Spleen (tissue), 11 donors: Measurements from ENCODE around the gene EQTN. TPM values are rescaled to one million over a fixed set of nuclear protein-coding genes. Genes with fewer than 3 reads are reported as not detected.
A peak's percentile ranks its signal among the peaks of the same experiment; 100 is the strongest.

ENCODE experiments used
- DNase-seq: peaks from one replicate; pipeline ENCODE4 v3.0.0-alpha.2; 2020
- H3K27ac ChIP-seq, 8 donors: fragments of 200-600 bp; sonication (generic) in 7 of 8; 1 replicate in 4 of 8; 2 replicates in 4 of 8; pipeline versions ENCODE4 v1.5.0 to v1.8.0; 2016 to 2021; ENCODE audit warnings: inconsistent platforms in 4 of 8, mild to moderate bottlenecking in 4 of 8, moderate library complexity in 1 of 8
- H3K27me3 ChIP-seq, 7 donors: fragments of 200-600 bp; sonication (generic) in 6 of 7; replicated peaks in 1 of 7; 1 replicate in 4 of 7; 2 replicates in 3 of 7; pipeline versions ENCODE4 v1.5.0 to v1.8.0; 2016 to 2021; ENCODE audit warnings: inconsistent platforms in 3 of 7, mild to moderate bottlenecking in 1 of 7
- H3K36me3 ChIP-seq, 6 donors: fragments of 200-600 bp; sonication (generic) in 5 of 6; 1 replicate in 4 of 6; 2 replicates in 2 of 6; pipeline versions ENCODE4 v1.5.0 to v1.8.0; 2016 to 2021; ENCODE audit warnings: inconsistent platforms in 2 of 6
- H3K4me1 ChIP-seq, 6 donors: fragments of 200-600 bp; sonication (generic) in 5 of 6; 1 replicate in 3 of 6; 2 replicates in 3 of 6; pipeline versions ENCODE4 v1.5.0 to v1.8.0; 2016 to 2021; ENCODE audit warnings: inconsistent platforms in 3 of 6
- H3K4me3 ChIP-seq, 8 donors: fragments of 200-600 bp; sonication (generic) in 7 of 8; 1 replicate in 4 of 8; 2 replicates in 4 of 8; pipeline versions ENCODE4 v1.5.0 to v1.8.0; 2016 to 2021; ENCODE audit warnings: inconsistent platforms in 4 of 8, mild to moderate bottlenecking in 4 of 8, moderate library complexity in 2 of 8
- H3K9me3 ChIP-seq, 8 donors: fragments of 200-600 bp; sonication (generic) in 7 of 8; 1 replicate in 4 of 8; 2 replicates in 4 of 8; pipeline versions ENCODE4 v1.5.0 to v1.8.0; 2016 to 2021; ENCODE audit warnings: inconsistent platforms in 4 of 8
- POLR2A ChIP-seq, 3 donors: fragments of 450-650 bp; IDR thresholded peaks; one replicate each; pipeline ENCODE4 v1.5.1; 2017; ENCODE audit warnings: antibody characterized with exemption in 3 of 3, mild to moderate bottlenecking in 1 of 3
- POLR2AphosphoS5 ChIP-seq, 3 donors: sonication (generic); formaldehyde crosslinking; IDR thresholded peaks; one replicate each; pipeline ENCODE4 v1.5.1; 2017; ENCODE audit warnings: antibody characterized with exemption in 3 of 3
- WGBS, 5 donors: extraction: QIAGEN DNeasy Blood & Tissue Kit in 3 of 5; methylation state at CpG; one replicate each; pipeline versions ENCODE4 v1.1.5 to v1.1.7; 2013 to 2018; 5-methylcytosine and 5-hydroxymethylcytosine counted together
- intact Hi-C: fragments of 100-400 bp; cut with DNase I; formaldehyde crosslinking; loops from one replicate; pipeline ENCODE4 v1.15.0; 2023; ENCODE audit warnings: low total_unique reads
- polyA plus RNA-seq, 3 donors: library from polyadenylated mRNA; stranded (reverse); fragments of 200-250 nt; gene quantifications; one replicate each; pipeline ENCODE4 v1.2.1, GENCODE V29; 2013
- total RNA-seq, 7 donors: library from RNA; depleted of rRNA in 3 of 7; stranded (reverse); fragments of >200 nt in 3 of 7; fragmentation: NEBNext Ultra II Directional in 4 of 7; extraction: Animal tissue kit (Norgen Biotek cat#: 25700) in 4 of 7; gene quantifications; one replicate each; pipeline versions ENCODE4 v1.1.0 to v1.2.1, GENCODE V29; 2016 to 2021
- TF ChIP-seq, protein P1 (sequence below), 11 experiments: fragments of 200-600 bp in 7 of 11; fragments of 450-650 bp in 4 of 11; sonication (generic) in 4 of 11; IDR thresholded peaks in 8 of 11; conservative IDR thresholded peaks in 3 of 11; 1 replicate in 7 of 11; 2 replicates in 4 of 11; pipeline versions ENCODE4 v1.4.0 to v1.8.0; 2016 to 2021; ENCODE audit warnings: antibody characterized with exemption in 11 of 11, inconsistent platforms in 4 of 11, mild to moderate bottlenecking in 1 of 11
- donor health status: healthy with polysubstance abuse.
- donor health status: DM: no; HTN: no; CAD: no; lungs with moderate emphysema.
- donor health status: DM: no; HTN: no; CAD: no.
- donor health status: Bipolar disorder and iron deficiency.
- donor health status: healthy.
- donor health status: DM: no; HTN: no; CAD: no.
- donor health status: DM: yes; HTN: yes; CAD: no.

The EQTN gene
- total and polyA plus RNA-seq, 10 donors, result 0.26 to 1.3 (median 0.35) TPM; not detected in 5

- no peaks in the 10 kb centered on the region for H3K36me3 ChIP-seq
- no peak overlapping the region for H3K27ac ChIP-seq
- no peak for DNase-seq
- intact Hi-C loops, result loop anchor here (5.0 to 10.0 kb wide), 2 partner anchors 244 to 532 kb away; no protein-coding TSS in a partner anchor
- TF ChIP-seq, protein P1, sequence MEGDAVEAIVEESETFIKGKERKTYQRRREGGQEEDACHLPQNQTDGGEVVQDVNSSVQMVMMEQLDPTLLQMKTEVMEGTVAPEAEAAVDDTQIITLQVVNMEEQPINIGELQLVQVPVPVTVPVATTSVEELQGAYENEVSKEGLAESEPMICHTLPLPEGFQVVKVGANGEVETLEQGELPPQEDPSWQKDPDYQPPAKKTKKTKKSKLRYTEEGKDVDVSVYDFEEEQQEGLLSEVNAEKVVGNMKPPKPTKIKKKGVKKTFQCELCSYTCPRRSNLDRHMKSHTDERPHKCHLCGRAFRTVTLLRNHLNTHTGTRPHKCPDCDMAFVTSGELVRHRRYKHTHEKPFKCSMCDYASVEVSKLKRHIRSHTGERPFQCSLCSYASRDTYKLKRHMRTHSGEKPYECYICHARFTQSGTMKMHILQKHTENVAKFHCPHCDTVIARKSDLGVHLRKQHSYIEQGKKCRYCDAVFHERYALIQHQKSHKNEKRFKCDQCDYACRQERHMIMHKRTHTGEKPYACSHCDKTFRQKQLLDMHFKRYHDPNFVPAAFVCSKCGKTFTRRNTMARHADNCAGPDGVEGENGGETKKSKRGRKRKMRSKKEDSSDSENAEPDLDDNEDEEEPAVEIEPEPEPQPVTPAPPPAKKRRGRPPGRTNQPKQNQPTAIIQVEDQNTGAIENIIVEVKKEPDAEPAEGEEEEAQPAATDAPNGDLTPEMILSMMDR (IDR thresholded peaks at IDR 0.05 in 8 of 11, conservative IDR thresholded peaks at IDR 0.05 in 3 of 11), result peak; percentile 14 to 73 (median 66)
- no peak for TF ChIP-seq POLR2A (IDR thresholded peaks at IDR 0.05)
- peaks cover 0 to 15% (median 7%) of the 10 kb centered on the region in 6 donors for H3K4me1 ChIP-seq
- no peaks in the 10 kb centered on the region for H3K9me3 ChIP-seq
- peak overlapping the region in 1 of 8 donors; percentile 29 for H3K4me3 ChIP-seq
- H3K27me3 ChIP-seq, result no peaks in the 10 kb centered on the region
- 46 to 55% (median 50%) methylated on average over 12 of the region's 12 CpGs for WGBS, 5 donors
Measured at GRCh38 chr9:27276193-27277030, 20.5 kb downstream of the EQTN start.

DNA sequence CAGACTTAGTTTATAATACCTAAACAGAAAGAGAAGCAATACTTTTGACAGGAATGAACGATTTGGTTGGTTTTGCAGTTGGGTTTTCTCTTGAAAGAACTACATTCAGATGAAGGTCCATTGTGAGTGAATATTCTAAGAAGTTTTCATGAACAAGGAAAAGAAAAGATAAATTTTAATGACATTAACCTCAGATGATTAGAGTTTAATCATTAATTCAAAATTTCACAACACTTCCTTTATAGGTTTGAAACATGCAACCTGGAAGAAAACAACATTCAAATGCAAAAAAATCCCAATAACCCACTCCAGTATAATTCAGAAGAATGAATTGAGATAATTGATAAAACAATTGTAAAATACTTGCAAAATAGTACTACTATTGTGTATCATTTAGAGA lies 23.8 kb downstream of the EQTN start:
- 69 to 87% (median 76%) methylated on average over 1 of the region's 1 CpG for WGBS, 5 donors
- no peak for TF ChIP-seq POLR2AphosphoS5 (IDR thresholded peaks at IDR 0.05)
- TF ChIP-seq POLR2A (IDR thresholded peaks at IDR 0.05), result no peak
- TF ChIP-seq, protein P1 (IDR thresholded peaks at IDR 0.05 in 8 of 11, conservative IDR thresholded peaks at IDR 0.05 in 3 of 11), result no peak
- no peak overlapping the region for H3K27ac ChIP-seq
- H3K9me3 ChIP-seq, result no peaks in the 10 kb centered on the region
- no peak overlapping the region for H3K4me3 ChIP-seq
- intact Hi-C loops, result loop anchor here (10.0 kb wide), 1 partner anchor 528 kb away; no protein-coding TSS in a partner anchor
- H3K4me1 ChIP-seq, result peaks cover 0 to 9% (median 7%) of the 10 kb centered on the region in 6 donors
- DNase-seq, result no peak
- H3K36me3 ChIP-seq, result no peaks in the 10 kb centered on the region
- H3K27me3 ChIP-seq, result no peaks in the 10 kb centered on the region

GRCh38 chr9:27272103-27272502 lies 24.8 kb downstream of the EQTN start:
- Histone ChIP-seq H3K36me3 (no peaks in the 10 kb centered on the region), H3K4me3 (no peak overlapping the region), H3K9me3 (no peaks in the 10 kb centered on the region), H3K27ac (no peak overlapping the region), H3K27me3 (no peaks in the 10 kb centered on the region), H3K4me1 (peaks cover 0 to 9% (median 7%) of the 10 kb centered on the region in 6 donors)
- 66 to 88% (median 78%) methylated on average over 2 of the region's 2 CpGs for WGBS, 5 donors
- intact Hi-C loops, result loop anchor here (10.0 kb wide), 1 partner anchor 527 kb away; no protein-coding TSS in a partner anchor
- DNase-seq, result no peak
- no peak for TF ChIP-seq POLR2A (IDR thresholded peaks at IDR 0.05)
- TF ChIP-seq, protein P1 (IDR thresholded peaks at IDR 0.05 in 8 of 11, conservative IDR thresholded peaks at IDR 0.05 in 3 of 11), result no peak
- no peak for TF ChIP-seq POLR2AphosphoS5 (IDR thresholded peaks at IDR 0.05)

GRCh38 chr9:27261517-27262211 lies 35.3 kb downstream of the EQTN start:
- Histone ChIP-seq H3K4me3 (no peak overlapping the region), H3K4me1 (no peaks in the 10 kb centered on the region), H3K27ac (no peak overlapping the region), H3K9me3 (peaks cover 0 to 3% (median 0%) of the 10 kb centered on the region in 8 donors), H3K36me3 (no peaks in the 10 kb centered on the region), H3K27me3 (no peaks in the 10 kb centered on the region)
- DNase-seq, result no peak
- WGBS, 5 donors, result 56 to 72% (median 69%) methylated on average over 4 of the region's 4 CpGs
- TF ChIP-seq POLR2AphosphoS5 (IDR thresholded peaks at IDR 0.05), result no peak
- TF ChIP-seq, protein P1 (IDR thresholded peaks at IDR 0.05 in 8 of 11, conservative IDR thresholded peaks at IDR 0.05 in 3 of 11), result no peak
- TF ChIP-seq POLR2A (IDR thresholded peaks at IDR 0.05), result no peak
- intact Hi-C loops, result no loop called here
